H1 (cell line): ENCODE data around the gene RELL1. TPM values are rescaled to one million over a fixed set of nuclear protein-coding genes. Genes with fewer than 3 reads are reported as not detected.

Experiments
- CTCF ChIA-PET: fragments of 300-600 bp; sonication (Branson Sonifier 250); formaldehyde crosslinking; loops from one replicate; lab custom pipeline; 2021; ENCODE audit not compliant: partially characterized antibody; lab: Charles Lee
- POLR2A ChIA-PET: fragments of 300-600 bp; sonication (Branson Sonifier 250); formaldehyde crosslinking; loops from one replicate; lab custom pipeline; 2021; ENCODE audit warnings: inconsistent platforms; ENCODE audit not compliant: partially characterized antibody; lab: Charles Lee
- DNase-seq, 2 experiments: peaks; one replicate each; pipeline versions ENCODE4 v3.0.0 to v3.0.0-alpha.2; 2010 to 2022; ENCODE audit warnings: low spot score in 2 of 2, low read depth in 1 of 2, mixed read lengths in 1 of 2
- FAIRE-seq: peaks from 2 replicates; lab custom pipeline; 2011; peaks lifted over from hg19 to GRCh38; lab: Jason Lieb, UNC
- H2AFZ ChIP-seq: 2 replicates; pipeline ENCODE4 v1.8.1; 2012; ENCODE audit warnings: low read length, inconsistent platforms
- H2AK5ac ChIP-seq: 2 replicates; pipeline ENCODE4 v1.6.1; 2013; ENCODE audit warnings: low read depth, low read length
- H2BK120ac ChIP-seq: replicated peaks from 2 replicates; pipeline ENCODE3; 2013; ENCODE audit warnings: low read depth, low read length, inconsistent platforms
- H2BK12ac ChIP-seq: 2 replicates; pipeline ENCODE4 v1.6.1; 2013; ENCODE audit warnings: low read depth, low read length
- H2BK15ac ChIP-seq: 2 replicates; pipeline ENCODE4 v1.6.1; 2013; ENCODE audit warnings: low read length
- H2BK20ac ChIP-seq: 2 replicates; pipeline ENCODE4 v1.6.1; 2013; ENCODE audit warnings: low read length
- H2BK5ac ChIP-seq: 2 replicates; pipeline ENCODE4 v1.6.1; 2013; ENCODE audit warnings: low read depth, low read length
- H3K14ac ChIP-seq: 2 replicates; pipeline ENCODE4 v1.6.1; 2013; ENCODE audit warnings: inconsistent platforms; ENCODE audit not compliant: insufficient read length
- H3K18ac ChIP-seq: 2 replicates; pipeline ENCODE4 v1.6.1; 2013; ENCODE audit warnings: low read length; ENCODE audit errors: extremely low read depth
- H3K23ac ChIP-seq: 2 replicates; pipeline ENCODE4 v1.6.1; 2013; ENCODE audit warnings: inconsistent platforms; ENCODE audit not compliant: insufficient read length
- H3K23me2 ChIP-seq: 2 replicates; pipeline ENCODE4 v1.6.1; 2013; ENCODE audit warnings: low read depth, low read length
- H3K27ac ChIP-seq: 2 replicates; pipeline ENCODE4 v1.6.1; 2011; ENCODE audit warnings: low read depth, low read length, inconsistent platforms
- H3K27me3 ChIP-seq, 4 experiments: replicated peaks in 1 of 4; 1 replicate in 1 of 4; 2 replicates in 3 of 4; pipeline versions ENCODE4 v1.6.1 to v1.8.1; 2011 to 2013; ENCODE audit warnings: low read length in 3 of 4, mild to moderate bottlenecking in 3 of 4, inconsistent platforms in 2 of 4, mixed read lengths in 2 of 4, moderate library complexity in 1 of 4; ENCODE audit not compliant: control insufficient read depth in 3 of 4, insufficient read depth in 3 of 4; ENCODE audit errors: extremely low read depth in 1 of 4
- H3K36me3 ChIP-seq, 4 experiments: 2 replicates each; pipeline versions ENCODE4 v1.6.1 to v1.8.1; 2011 to 2013; ENCODE audit warnings: mild to moderate bottlenecking in 4 of 4, low read length in 3 of 4, moderate library complexity in 2 of 4, control low read depth in 1 of 4, inconsistent platforms in 1 of 4; ENCODE audit not compliant: insufficient read depth in 4 of 4, control insufficient read depth in 2 of 4
- H3K4ac ChIP-seq: replicated peaks from 2 replicates; pipeline ENCODE3; 2013; ENCODE audit warnings: low read length, low read depth, mixed read lengths, inconsistent platforms; ENCODE audit not compliant: insufficient read length
- H3K4me1 ChIP-seq, 4 experiments: replicated peaks in 1 of 4; 1 replicate in 1 of 4; 2 replicates in 3 of 4; pipeline versions ENCODE4 v1.6.1 to v1.8.1; 2011 to 2013; ENCODE audit warnings: low read length in 3 of 4, inconsistent platforms in 2 of 4, mixed read lengths in 1 of 4; ENCODE audit not compliant: insufficient read depth in 4 of 4, control insufficient read depth in 3 of 4
- H3K4me2 ChIP-seq, 2 experiments: 2 replicates each; pipeline versions ENCODE4 v1.6.1 to v1.8.1; 2011 to 2013; ENCODE audit warnings: low read depth in 2 of 2, low read length in 2 of 2, control low read depth in 1 of 2, inconsistent platforms in 1 of 2, mild to moderate bottlenecking in 1 of 2; ENCODE audit not compliant: insufficient read depth in 1 of 2
- H3K4me3 ChIP-seq, 4 experiments: fragments of 200-600, 300-600 bp in 1 of 4; sonication (generic), shearing (Covaris generic), sonication (Bioruptor Twin) in 1 of 4; 2 replicates each; pipeline versions ENCODE4 v1.5.1 to v1.8.1; 2011 to 2016; ENCODE audit warnings: low read length in 4 of 4, low read depth in 3 of 4, control low read depth in 2 of 4, inconsistent platforms in 2 of 4, mild to moderate bottlenecking in 2 of 4, mixed read lengths in 1 of 4, moderate library complexity in 1 of 4; ENCODE audit not compliant: insufficient read depth in 2 of 4; ENCODE audit errors: extremely low read depth in 1 of 4
- H3K56ac ChIP-seq: replicated peaks from 2 replicates; pipeline ENCODE3; 2013; ENCODE audit warnings: low read depth, mild to moderate bottlenecking, mixed read lengths, low read length, inconsistent platforms; ENCODE audit not compliant: insufficient read length
- H3K79me1 ChIP-seq: 2 replicates; pipeline ENCODE4 v1.6.1; 2013; ENCODE audit warnings: low read depth, low read length, control low read depth
- H3K79me2 ChIP-seq, 2 experiments: 2 replicates each; pipeline versions ENCODE4 v1.6.1 to v1.8.1; 2012 to 2013; ENCODE audit warnings: low read length in 2 of 2, mild to moderate bottlenecking in 2 of 2, inconsistent platforms in 1 of 2; ENCODE audit not compliant: insufficient read depth in 2 of 2, control insufficient read depth in 1 of 2
- H3K9ac ChIP-seq, 4 experiments: replicated peaks in 1 of 4; 1 replicate in 1 of 4; 2 replicates in 3 of 4; pipeline versions ENCODE4 v1.6.1 to v1.8.1; 2011 to 2013; ENCODE audit warnings: low read depth in 3 of 4, low read length in 3 of 4, control low read depth in 2 of 4, mild to moderate bottlenecking in 2 of 4, moderate library complexity in 2 of 4, inconsistent platforms in 1 of 4; ENCODE audit errors: extremely low read depth in 1 of 4
- H3K9me3 ChIP-seq, 2 experiments: 2 replicates each; pipeline versions ENCODE4 v1.6.1 to v1.8.1; 2012 to 2013; ENCODE audit warnings: mild to moderate bottlenecking in 2 of 2, moderate library complexity in 2 of 2, control low read depth in 1 of 2, inconsistent platforms in 1 of 2, low read depth in 1 of 2, low read length in 1 of 2, mixed read lengths in 1 of 2; ENCODE audit not compliant: insufficient read depth in 2 of 2
- H4K20me1 ChIP-seq, 2 experiments: replicated peaks in 1 of 2; 2 replicates each; pipeline versions ENCODE3 to v1.8.1; 2011 to 2013; ENCODE audit warnings: inconsistent platforms in 2 of 2, low read length in 2 of 2, mild to moderate bottlenecking in 1 of 2; ENCODE audit not compliant: insufficient read depth in 2 of 2, control insufficient read depth in 1 of 2
- H4K5ac ChIP-seq: 2 replicates; pipeline ENCODE4 v1.6.1; 2013; ENCODE audit warnings: low read length, low read depth, mixed read lengths, inconsistent platforms; ENCODE audit not compliant: insufficient read length
- H4K8ac ChIP-seq: 2 replicates; pipeline ENCODE4 v1.8.0; 2013; ENCODE audit warnings: mild to moderate bottlenecking, moderate library complexity, low read length, inconsistent platforms; ENCODE audit not compliant: insufficient read depth; ENCODE audit errors: extremely low read depth
- H4K91ac ChIP-seq: replicated peaks from 2 replicates; pipeline ENCODE3; 2013; ENCODE audit warnings: low read length, mixed read lengths, inconsistent platforms; ENCODE audit not compliant: insufficient read length
- ATF2 ChIP-seq: IDR thresholded peaks from 2 replicates; pipeline ENCODE4 v1.6.1; 2012; ENCODE audit warnings: low read length, inconsistent platforms
- ATF3 ChIP-seq: IDR thresholded peaks from 2 replicates; pipeline ENCODE4 v1.6.1; 2011; ENCODE audit warnings: low read depth, mild to moderate bottlenecking, low read length; ENCODE audit not compliant: insufficient read depth
- CHD1 ChIP-seq: IDR thresholded peaks from 2 replicates; pipeline ENCODE4 v1.6.1; 2012; ENCODE audit warnings: low read depth, low read length, improper control_type of control experiment
- HDAC2 ChIP-seq, 2 experiments: fragments of 300-600 bp in 1 of 2; sonication (generic) in 1 of 2; IDR thresholded peaks; 2 replicates each; pipeline ENCODE4 v1.6.1; 2011 to 2012; ENCODE audit warnings: low read depth in 2 of 2, low read length in 2 of 2, mild to moderate bottlenecking in 2 of 2, moderate library complexity in 2 of 2, borderline replicate concordance in 1 of 2, inconsistent platforms in 1 of 2
- SIRT6 ChIP-seq: IDR thresholded peaks from one replicate; pipeline ENCODE4 v1.7.1; 2012; ENCODE audit warnings: low read length, inconsistent platforms
- TAF7 ChIP-seq: optimal IDR thresholded peaks from 2 replicates; pipeline ENCODE3; 2011; ENCODE audit warnings: low read depth, mild to moderate bottlenecking, inconsistent platforms, low read length, moderate library complexity, borderline replicate concordance
- TCF12 ChIP-seq: IDR thresholded peaks from 2 replicates; pipeline ENCODE4 v1.6.1; 2011; ENCODE audit warnings: low read depth, mild to moderate bottlenecking, low read length
- TEAD4 ChIP-seq: IDR thresholded peaks from 2 replicates; pipeline ENCODE4 v1.6.1; 2012; ENCODE audit warnings: low read depth, low read length, inconsistent platforms, mixed read lengths
- WGBS, 2 experiments: shearing (Covaris generic) in 1 of 2; methylation state at CpG; one replicate each; pipeline versions ENCODE4 v1.1.6 to v1.1.7; 2013 to 2015; ENCODE audit warnings: low lambda C conversion rate in 2 of 2, mixed read lengths in 2 of 2, inconsistent platforms in 1 of 2, low coverage in 1 of 2, missing lambda C conversion rate in 1 of 2; ENCODE audit not compliant: insufficient replicate concordance in 2 of 2, insufficient coverage in 1 of 2, insufficient read length in 1 of 2; ENCODE audit errors: extremely low coverage in 1 of 2, missing lambda C conversion rate in 1 of 2; 5-methylcytosine and 5-hydroxymethylcytosine counted together
- polyA plus RNA-seq, 7 experiments: library from polyadenylated mRNA; depleted of rRNA in 3 of 7; stranded (reverse) in 5 of 7; unstranded in 2 of 7; fragments of >200 nt in 5 of 7; fragments of 200-250 nt in 2 of 7; gene quantifications; 1 replicate in 5 of 7; 2 replicates in 1 of 7; 4 replicates in 1 of 7; pipeline versions ENCODE4 v1.2.1 to v1.2.3, GENCODE V29; 2011 to 2013; ENCODE audit warnings: missing spikeins in 2 of 7, mixed read lengths in 2 of 7
- total RNA-seq: library from RNA; stranded (reverse); fragmentation: NEBNext Ultra II Directional; extraction: Animal tissue kit (Norgen Biotek cat#: 25700); gene quantifications from 2 replicates; pipeline ENCODE4 v1.2.1, GENCODE V29; 2021

The RELL1 gene
- total and polyA plus RNA-seq, 2 of the 8 experiments (the other 6 are each of a cell fraction or from before 2014, with no cell fraction given) = 2.1 to 14.1 TPM

- no peak overlapping the region for H3K4me2 ChIP-seq
Measured at GRCh38 chr4:37664696-37665095, 21.5 kb downstream of the RELL1 start.

More at GRCh38 chr4:37664696-37665095, 21.5 kb downstream of the RELL1 start:
- POLR2A ChIA-PET = no interaction called here
- Histone ChIP-seq H3K18ac (no peak overlapping the region), H2BK120ac (no peak overlapping the region), H3K14ac (no peak overlapping the region), H3K27ac (no peak overlapping the region), H4K20me1 (no peaks in the 10 kb centered on the region), H3K27me3 (no peaks in the 10 kb centered on the region; a peak in 1 of 7 replicates), H2BK20ac (no peak overlapping the region), H2AFZ (no peak overlapping the region), H3K23me2 (no peaks in the 10 kb centered on the region; the same call in 1 of the 2 replicates), H2BK12ac (no peak overlapping the region), H3K79me1 (peaks cover 3% of the 10 kb centered on the region), H3K9ac (no peak overlapping the region), H2AK5ac (no peak overlapping the region), H3K4ac (no peak overlapping the region), H3K4me1 (peaks cover 4 to 19% (median 11%) of the 10 kb centered on the region in 4 experiments), H3K36me3 (no peaks in the 10 kb centered on the region), H3K79me2 (peaks cover 0 to 6% of the 10 kb centered on the region in 2 experiments; a peak in 1 of 4 replicates), H3K56ac (no peak overlapping the region), H3K4me3 (no peak overlapping the region), H4K91ac (no peak overlapping the region), H3K9me3 (peaks cover 0 to 9% of the 10 kb centered on the region in 2 experiments; a peak in 1 of 4 replicates), H2BK5ac (no peak overlapping the region), H2BK15ac (no peak overlapping the region), H3K23ac (no peak overlapping the region), H4K8ac (no peak overlapping the region), H4K5ac (no peak overlapping the region)
- WGBS, 2 experiments = 45% methylated on average over 5 of the region's 5 CpGs; no CpG with 5 or more reads in 1 of the 2 experiments
- CTCF ChIA-PET = interaction anchor here (1.2 to 3.6 kb wide), 3 partner anchors 22 to 62 kb away, joined by 3 to 13 read pairs (median 4); partner anchors contain the start of gene RELL1
- TF ChIP-seq ATF2 (no peak), TAF7 (no peak), ATF3 (no peak), TEAD4 (0 out of 2 replicates have a peak, but pooled peaks have one; percentile 23), CHD1 (no peak), SIRT6 (no peak), HDAC2 (IDR thresholded peaks at IDR 0.05; ENCODE audit: borderline replicate concordance in 1 of 2, low read depth in 2 of 2, low read length in 2 of 2) (no peak), TCF12 (0 out of 2 replicates have a peak, but pooled peaks have one; percentile 41)
- DNase-seq = no peak
- FAIRE-seq = no peak
